Measurements from ENCODE around the gene TBX15.

TBX15 gene

GRCh38 chr1:118877668-118878396 lies 110.3 kb downstream of the TBX15 start:
- no peak for DNase-seq

- no peak for DNase-seq
Observed at GRCh38 chr1:118871582-118872171, 116.5 kb downstream of the TBX15 start.

GRCh38 chr1:118868387-118868786 lies 119.8 kb downstream of the TBX15 start:
- no peak for DNase-seq

- no peak for DNase-seq
Observed at GRCh38 chr1:118866330-118866729, 121.8 kb downstream of the TBX15 start.

- DNase-seq: no peak
Observed at GRCh38 chr1:118863688-118864087, 124.5 kb downstream of the TBX15 start.

- no peak for DNase-seq
Observed at GRCh38 chr1:118862755-118863154, 125.4 kb downstream of the TBX15 start.

- no peak for DNase-seq
Observed at GRCh38 chr1:118861216-118861615, 126.9 kb downstream of the TBX15 start.

- no peak for DNase-seq
Observed at GRCh38 chr1:118859999-118860398, 128.1 kb downstream of the TBX15 start.

- DNase-seq: no peak
Observed at GRCh38 chr1:118846443-118846842, 141.7 kb downstream of the TBX15 start.

GRCh38 chr1:118842452-118843201 lies 145.5 kb downstream of the TBX15 start:
- DNase-seq: no peak

GRCh38 chr1:118841521-118841920 lies 146.6 kb downstream of the TBX15 start:
- DNase-seq: no peak

Data from NCI-H1048 (cell line).